GM18511 (cell line): ENCODE data around the gene ASTN1.

Source experiments
- ATAC-seq: cut with Tn5 transposase; IDR thresholded peaks from one replicate; pipeline ENCODE4 v1.9.1; 2021; ENCODE audit warnings: mild to moderate bottlenecking, moderate library complexity; ENCODE audit not compliant: unreplicated experiment

The ASTN1 gene

DNA sequence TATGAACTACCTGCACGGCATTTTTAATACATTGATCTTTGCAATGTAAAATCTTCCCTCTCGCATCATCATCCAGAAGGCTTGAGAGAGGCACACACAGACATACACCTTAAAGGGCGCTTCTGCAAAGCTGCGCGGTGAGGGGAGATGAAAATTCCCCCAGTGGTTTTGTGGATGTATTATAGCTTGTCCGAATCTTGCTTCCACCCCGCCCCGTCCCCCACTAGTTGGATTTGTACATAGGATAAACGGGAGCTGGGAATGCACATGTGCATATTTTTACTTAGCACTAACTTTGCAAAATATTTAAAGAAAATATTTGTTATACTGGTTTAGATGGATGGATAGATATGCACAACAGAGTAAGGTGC lies 542 bp upstream of the ASTN1 start:
- no peak for ATAC-seq

DNA sequence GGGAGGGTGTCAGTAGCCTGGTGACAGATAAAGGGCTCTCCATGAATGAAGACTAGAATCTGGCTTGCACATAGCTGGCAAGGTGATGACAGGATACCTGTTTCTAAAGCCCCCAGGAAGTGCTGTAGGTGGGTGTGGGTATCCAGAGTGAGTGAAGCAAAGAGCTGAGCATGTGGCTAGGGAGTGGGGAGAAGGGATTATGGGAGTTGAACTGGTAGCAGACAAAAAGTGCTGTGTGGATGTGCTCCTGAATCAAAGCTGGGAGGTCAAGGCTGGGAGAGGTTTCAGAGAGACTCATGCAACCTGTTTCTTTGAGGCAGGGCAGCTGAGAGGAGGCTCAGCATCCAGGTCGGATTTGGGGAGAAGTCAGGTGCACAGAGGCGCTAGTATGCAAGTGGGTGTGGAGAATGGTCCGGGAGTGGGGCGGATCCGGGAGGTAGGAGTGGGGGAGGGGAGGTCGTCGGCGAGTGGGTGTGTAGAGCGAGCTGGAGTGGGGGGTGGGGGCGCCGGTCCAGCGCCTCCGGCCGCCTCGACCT lies 600 bp downstream of the ASTN1 start:
- ATAC-seq: no peak

DNA sequence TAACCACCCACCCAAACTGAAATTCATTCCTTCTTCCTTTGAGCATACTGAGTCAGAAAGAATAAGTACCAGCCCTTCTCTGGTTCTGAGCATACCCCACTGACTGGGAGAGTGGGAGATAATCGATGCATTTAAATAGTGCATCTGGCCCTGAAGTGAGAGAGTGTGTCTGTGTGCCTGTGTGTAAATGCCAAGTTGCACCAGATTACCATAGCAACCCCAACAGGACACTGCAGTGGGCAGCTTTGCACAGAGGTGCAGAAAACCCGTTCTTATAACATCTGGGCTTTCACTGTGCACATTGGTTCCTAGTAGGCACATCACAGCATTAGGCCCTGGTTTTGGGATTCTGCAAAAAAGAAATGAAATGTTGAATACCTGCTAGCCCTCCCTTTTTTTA lies 2.3 kb downstream of the ASTN1 start:
- no peak for ATAC-seq

DNA sequence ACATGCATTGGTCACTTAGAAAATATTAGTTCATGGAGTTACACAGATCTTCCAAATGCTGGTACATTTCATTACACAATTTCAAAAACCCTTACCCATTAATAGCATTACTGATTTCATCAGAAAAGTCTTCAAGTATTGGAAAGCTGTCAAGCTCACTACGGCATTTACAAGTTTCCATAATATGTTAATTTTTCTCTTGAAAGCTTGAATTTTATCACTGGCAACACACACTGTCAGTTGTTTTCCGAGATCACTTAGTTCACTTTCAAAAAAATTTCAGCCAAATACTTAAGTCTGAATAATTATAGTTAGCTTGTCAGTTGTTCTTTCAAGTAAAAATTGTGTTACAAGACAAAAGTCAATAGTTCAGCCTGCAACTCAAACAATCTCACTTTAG lies 18.0 kb downstream of the ASTN1 start:
- ATAC-seq: no peak

DNA sequence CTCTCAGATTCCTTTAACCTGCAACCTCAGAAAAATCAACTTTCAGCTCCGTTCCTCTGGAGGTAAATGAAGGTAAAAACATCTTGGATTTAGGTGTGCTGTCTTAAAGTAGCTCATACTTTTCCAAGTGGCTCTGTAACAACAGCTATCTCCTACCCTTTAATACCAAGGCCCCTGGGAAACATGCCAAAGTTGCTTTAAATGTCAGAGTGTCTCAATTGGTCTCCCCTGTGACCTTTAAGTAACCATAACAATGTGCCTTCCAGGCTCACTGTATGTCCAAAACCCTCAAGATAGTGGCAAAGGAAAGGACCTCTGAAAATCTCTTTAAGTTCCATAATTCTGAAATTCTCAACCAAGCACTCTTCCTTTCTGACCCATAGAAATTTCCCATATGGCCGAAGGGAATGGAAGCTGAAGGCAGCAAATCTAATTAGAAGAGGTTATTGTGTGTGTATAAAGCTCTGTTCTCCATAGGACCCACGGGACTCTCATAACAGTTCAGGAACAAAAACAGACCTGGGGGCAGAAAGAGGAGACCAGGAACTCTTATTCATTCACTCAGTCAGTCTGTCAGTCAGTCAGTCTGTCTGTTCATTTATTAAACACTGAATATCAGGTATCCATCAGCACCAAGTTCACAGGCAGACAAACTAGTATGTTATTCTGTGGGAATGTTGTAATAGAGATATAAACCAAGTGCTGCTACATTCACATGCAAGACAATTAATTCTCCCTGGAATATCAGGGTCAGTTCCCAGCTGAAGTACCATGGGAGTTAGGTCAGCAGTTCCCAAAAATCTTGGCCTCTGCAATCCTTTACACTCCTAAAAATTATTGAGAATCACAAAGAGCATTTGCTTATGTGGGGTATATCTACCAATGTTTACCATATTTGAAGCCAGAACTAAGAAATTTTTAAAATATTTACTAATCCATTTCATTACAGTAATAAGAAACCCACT lies 19.1 kb downstream of the ASTN1 start:
- no peak for ATAC-seq

DNA sequence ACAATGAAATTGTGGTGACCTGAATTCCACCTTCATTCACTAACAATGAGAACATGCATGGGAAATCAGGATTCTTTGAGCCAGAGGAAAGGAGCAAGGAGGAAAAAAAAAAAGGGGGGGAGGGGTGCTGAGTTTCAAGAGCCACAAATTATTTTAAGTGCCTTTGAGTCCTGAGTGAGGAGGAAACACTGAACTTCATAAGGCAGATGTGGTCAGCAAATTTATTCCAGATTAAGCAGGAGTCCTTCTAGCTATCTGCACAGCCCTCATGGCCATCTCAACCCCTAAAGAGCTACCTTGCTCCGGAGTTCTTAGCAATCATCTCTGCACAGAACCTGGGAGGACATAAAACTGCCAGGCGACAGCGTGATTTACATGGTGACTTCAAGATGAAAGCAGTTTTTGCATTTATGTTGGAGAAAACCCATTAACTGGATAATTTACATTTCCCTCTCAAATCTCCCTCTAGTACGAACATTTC lies 21.7 kb downstream of the ASTN1 start:
- ATAC-seq: no peak

DNA sequence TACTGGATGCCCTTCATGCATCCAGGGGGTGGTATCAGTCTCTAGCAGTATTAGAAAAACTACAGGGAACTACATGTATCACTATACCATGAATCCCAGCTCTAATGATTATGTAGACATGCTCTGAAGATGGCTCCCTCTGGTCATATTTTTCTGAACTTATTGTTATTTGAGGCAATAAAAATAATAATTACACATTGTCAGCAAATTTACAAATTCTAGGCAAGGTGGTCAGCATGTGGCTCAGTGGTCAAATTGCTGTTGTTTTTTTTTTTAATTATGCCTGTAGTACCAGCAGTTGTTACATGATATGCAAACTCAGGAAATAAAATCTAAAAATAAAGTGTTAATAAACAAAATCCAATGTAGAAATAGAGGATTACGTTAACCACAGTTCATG lies 22.5 kb downstream of the ASTN1 start:
- ATAC-seq: no peak

DNA sequence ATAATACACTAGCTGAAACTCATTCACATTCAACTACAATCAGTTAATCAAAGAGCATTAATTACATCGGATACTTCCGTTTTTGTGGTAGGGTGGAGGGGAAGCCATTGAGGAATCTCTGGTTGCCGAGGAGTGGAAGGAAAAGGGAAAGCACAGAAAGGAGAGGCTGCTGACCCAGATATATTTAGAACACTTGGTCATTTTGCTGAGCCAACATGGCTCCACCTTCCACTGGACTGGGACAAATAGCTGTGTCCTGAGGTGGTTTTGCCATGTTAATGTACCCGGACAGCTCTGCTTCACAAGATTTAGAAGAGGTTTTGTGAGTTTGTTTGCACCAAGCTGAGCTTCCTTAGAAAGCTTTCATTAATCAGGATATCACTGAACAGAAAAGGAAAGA lies 26.2 kb downstream of the ASTN1 start:
- ATAC-seq: no peak

DNA sequence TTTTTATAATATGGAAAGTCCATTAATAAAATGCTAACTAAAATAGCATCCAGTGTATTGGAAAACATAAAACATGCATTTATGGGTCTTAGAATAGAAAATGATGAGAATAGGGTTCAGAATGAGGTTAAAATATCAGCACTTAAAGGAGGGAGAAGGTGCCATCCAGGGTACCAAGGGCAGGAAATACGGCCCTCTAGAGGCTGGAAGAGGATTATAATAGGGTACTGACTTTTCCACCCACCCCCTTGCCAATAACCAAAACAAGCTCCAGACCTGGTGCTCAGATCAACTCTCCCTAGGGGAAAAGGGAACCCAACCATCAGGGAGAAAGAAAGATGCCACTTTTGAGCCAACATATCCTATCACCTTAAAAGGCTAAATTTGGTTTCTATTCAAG lies 26.7 kb downstream of the ASTN1 start:
- no peak for ATAC-seq

DNA sequence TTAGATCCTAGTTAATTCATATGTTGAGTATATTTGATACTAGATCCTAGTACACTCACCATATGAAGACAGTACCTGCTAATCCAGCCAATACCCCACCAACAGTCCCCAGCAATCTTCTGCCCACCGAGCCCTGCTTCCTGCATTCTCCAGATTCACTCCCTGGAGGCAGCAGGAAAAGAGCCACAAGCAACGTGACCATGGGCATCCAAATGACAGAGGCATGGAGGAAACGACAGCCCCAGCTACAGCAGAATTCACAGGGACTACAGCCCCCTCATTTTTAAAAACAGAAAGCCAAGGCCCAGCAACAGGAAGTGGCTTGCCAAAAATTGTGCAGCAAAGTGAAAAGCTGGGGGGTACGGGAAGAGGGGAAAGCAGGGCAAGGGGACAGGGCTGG lies 29.3 kb downstream of the ASTN1 start:
- no peak for ATAC-seq

DNA sequence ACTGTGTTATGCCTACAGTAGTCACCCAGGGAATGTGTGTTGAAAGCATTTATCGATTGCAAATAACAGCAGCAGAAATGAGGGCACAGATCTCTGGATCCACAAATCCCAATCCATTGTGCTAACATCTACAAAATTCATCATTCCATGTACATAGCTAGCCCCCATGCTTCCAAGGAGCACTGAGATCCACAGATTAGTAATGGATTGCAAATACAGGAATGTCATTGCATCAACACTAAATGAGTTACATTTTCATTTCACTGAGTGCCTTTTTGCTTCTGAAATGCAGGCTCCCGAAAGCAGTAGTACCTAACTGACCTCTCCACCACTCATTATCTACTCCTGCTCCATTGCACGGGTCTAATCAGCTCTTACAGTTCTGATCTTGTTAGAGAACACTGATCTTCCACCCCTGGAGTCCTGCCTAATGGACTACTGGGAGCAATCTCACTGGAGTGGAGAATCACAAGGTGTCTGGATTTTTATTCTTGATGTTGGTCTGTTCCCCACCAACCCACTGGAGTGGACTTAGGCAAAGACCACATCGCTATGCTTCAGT lies 30.5 kb downstream of the ASTN1 start:
- no peak for ATAC-seq

DNA sequence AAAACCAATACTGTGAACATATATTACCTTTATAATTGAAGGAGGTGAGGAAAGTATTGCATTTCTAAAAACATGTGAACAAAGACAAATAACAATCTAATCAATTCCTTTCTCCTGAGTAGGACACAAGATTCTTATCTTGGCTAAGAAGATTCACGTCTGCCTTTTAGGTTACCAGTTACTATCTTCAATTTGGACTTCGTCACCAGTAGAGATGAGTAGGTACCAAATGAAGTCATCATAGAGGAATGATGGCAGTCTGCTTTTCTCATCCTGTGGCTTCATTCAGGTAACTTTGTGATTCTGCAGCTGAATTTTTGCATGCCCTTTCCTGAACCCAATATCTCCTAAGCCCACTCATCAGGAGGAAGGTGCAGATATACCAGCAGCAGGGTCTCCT lies 32.4 kb downstream of the ASTN1 start:
- no peak for ATAC-seq

DNA sequence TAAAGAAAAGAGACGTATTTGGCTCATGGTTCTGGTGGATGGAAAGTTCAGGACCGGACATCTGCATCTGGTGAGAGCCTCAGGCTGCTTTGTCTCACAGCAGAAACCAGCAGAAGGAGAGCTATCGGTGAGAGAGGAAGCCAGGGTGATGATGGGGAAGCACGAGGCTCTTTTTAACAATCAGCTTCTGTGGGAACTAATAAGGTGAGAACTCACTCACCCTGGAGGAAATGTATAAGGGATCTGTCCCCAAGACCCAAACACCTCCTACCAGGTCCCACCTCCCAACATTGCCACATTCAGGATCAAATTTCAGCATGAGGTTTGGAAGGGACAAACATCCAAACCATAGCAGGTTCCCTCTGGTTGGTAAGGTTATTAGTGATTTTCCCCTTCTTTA lies 32.8 kb downstream of the ASTN1 start:
- no peak for ATAC-seq

DNA sequence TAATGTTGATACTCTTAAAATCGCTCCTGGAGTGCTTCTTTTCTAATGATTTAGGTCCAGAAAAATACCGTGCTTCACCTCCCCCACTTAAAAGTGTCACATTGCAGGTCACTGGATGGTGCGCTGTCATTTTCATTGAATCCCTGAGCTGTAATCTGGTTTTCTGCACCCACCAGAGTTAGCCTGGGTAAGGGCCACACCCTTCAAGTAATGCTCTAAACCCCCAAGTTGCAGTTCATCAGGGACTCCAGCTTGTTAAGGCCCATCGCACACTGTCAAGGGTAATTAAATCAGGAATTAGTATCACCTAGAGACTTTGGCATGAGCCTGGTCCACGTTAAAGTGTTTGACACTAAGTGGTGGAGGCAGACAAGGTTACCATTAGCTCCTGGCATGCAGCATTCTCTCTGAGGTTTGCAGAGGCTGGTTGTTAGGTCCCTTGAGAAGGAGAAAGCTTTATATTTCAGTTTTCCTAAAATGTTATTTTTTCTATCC lies 34.0 kb downstream of the ASTN1 start:
- no peak for ATAC-seq

DNA sequence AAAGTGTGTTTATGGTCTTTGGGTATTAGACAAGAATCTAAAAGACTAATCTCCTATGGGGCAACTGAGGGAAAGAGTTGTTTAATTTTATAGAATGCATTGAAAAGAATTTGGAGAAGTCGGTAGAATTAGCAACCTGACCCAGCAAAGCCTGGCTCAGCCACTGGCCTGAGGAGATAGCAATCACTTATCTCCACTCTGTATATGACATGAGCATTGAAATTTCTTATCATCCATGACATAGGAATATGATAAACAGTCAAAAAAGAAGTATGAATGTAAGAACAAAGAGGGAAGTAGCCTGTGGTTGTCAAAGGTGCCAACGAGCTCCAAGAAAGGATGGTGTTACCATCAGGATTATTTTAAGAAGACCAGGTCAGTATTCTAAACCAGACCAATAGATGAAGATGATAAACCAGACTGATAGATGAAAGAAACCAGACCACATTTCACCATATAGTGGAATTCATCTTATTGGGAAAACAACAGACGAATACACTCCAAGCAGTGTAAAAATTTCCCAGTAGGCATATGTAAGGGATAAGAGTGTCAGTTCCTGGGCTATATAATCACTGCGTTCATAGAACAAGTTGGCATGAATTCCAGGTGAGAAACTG lies 35.7 kb downstream of the ASTN1 start:
- no peak for ATAC-seq

DNA sequence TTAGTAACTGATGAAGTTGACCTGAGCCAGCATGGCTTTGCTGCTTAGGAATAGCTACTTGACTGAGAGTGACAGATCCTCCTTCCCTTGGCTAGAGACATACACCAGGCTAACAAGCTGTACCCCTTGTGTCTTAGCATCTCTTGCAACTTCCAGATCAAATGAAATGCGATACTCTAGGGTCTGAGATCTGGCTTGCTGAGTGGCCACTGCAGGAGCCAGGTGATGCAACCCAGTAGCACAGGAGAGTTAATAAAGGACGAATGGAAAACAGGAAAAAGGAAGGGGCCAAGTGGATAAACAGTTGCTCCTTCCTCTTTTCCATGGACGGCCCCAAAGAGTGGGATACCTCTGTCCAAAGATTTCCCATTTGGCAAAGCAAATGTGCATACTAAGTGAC lies 38.2 kb downstream of the ASTN1 start:
- ATAC-seq: no peak

DNA sequence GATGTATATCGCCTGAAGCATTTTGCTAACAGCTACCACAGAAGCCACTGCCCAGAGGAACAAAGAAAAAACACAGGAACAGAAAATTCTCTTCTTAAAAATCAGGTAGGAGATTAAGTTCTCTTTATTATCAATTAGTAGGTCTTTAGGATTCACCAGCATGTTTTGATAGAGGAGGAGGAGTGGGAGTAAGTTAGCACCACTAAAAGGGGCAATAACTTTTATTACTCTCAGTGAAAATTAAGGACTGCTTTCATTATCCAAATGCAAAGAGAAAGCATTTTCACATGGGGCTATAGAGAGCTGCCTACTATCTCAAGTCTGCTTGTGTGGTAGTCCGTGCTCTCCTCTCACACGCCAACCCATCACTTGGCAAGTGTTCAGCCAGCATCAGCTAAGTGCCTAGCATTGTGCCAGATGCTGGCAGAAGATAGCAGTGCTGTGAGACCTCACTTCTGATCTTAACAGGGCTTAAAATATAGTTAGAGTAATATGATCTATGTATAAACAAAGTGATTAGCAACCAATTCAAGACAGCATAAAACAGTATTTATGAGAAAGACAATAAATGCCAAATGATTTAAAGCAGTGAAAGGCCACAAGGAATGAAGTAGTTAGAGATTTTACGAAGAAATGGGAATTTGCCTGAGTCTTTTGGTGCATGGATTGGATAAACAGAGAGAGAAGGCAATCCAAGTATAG lies 39.8 kb downstream of the ASTN1 start:
- ATAC-seq: no peak

DNA sequence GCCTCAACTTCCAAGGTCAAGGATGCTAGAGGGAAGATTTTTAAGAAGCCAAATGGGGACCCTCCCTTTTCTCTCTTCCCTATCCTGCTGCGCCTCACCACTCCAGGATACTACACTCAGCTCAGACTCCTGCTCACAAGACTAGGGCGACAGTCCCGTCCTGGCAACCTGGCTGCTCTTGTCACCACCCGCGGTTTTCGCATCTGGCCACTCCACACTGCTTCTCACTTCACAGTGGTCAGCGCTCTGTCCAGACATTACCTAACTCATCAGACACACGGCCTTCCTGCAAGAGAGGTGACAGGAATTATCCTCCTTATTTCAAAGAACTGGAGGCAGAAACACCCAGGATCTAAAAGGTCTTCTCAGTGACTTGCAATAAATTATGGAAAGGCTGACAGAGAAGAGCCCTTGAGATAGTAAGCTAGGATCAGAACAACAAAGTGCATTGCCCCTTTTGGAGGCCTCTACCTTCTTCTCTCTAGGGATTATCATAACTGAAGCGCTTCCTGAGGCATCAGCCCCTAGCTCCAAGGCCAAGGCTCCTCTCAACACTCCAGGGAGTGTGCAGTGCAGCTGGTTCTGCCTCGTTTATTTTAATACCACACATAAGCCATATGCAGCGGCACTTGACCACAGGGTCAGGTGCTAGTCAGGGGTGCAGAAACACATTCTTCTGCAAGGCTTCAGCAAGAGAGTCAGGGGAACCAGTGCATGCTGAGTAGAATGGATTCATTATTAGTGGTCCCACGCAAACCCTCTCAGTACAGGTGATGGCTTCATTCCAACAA lies 41.9 kb downstream of the ASTN1 start:
- no peak for ATAC-seq

DNA sequence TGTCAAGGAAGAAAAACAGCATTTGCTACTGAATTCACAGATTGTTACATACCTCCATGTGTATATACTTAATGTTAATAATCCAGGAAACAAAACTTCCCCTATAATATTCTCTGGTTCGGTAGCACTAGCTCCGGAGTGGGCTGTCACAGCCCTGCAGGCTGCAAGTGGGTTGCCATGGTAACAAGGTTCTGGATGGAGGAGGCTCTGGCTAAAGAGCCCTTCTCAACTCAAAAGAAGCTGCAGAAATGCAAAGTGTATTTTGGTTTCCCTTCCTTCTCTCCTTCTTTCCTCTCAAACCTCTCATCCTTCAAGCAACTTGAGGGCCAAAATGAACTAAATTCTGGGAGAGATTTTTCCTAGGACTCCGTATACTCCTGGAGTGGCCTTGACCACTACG lies 45.2 kb downstream of the ASTN1 start:
- no peak for ATAC-seq

DNA sequence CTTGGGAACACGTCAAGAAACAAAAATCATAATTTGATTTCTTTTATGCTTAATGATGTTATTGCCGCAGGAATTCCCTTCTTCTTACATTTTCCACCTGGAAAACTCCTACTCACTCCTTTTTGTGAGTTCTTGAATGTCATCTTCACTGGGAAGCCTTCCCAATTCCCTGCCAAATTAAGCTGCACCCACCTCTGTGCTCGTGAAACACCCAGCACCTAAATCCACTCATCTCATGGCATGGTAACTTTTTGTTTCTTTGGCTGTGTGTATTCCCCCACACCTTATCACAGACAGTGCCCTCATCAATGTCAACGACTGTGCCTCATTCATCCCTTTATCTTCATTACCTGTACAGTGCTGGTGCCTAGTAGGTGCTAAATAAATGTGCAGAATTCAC lies 45.6 kb downstream of the ASTN1 start:
- no peak for ATAC-seq
